NOMO-1 (cell line): ENCODE data around the gene B4GALNT4.
"Not testable (repeated sequence)": the region's sequence is repeated elsewhere in the genome, so short reads cannot be mapped to it uniquely, and the experiment has no call there.

Experiments used
- DNase-seq, 2 experiments: peaks; one replicate each; lab custom pipeline; 2025; ENCODE audit not compliant: unreplicated experiment in 2 of 2; lab: John Stamatoyannopoulos, UW

The B4GALNT4 gene

DNA sequence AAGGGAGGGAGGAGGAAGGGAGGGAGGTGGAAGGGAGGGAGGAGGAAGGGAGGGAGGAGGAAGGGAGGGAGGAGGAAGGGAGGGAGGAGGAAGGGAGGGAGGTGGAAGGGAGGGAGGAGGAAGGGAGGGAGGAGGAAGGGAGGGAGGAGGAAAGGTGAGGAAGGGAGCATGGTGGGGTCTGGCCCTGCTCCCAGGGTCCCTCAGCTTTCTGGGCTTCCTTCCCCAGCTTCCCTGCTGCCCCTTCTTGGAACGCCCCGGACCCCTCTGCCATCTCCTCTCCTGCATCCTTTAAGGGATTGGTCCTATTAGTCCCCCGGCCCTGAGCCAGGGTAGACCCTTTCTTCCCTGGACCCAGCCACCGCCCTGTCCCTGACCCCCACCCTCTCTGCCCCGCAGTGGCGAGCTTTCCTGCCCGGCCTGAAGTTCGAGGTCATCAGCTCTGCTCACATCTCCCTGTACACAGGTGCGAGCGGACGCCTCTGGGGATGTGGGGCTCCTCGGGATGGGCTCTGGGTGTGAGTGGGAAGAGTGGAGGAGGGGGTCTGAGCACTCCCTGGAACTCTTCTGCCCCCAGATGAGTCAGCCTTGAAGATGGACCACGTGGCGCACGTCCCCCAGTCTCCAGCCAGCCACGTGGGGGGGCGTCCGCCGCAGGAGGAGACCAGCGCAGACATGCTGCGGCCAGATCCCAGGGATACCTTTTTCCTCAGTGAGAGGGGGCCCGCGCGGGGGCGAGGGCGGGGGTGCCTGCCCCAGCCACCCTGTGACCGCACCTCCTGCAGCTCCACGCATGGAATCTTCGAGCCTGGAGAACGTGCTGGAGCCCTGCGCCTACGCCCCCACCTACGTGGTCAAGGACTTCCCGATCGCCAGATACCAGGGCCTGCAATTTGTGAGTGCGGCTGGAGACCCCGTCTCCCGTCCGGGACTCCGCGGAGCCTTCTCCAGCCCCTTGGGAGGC lies 6.0 kb downstream of the B4GALNT4 start:
- DNase-seq = no peak

GRCh38 chr11:376531-377173 lies 7.4 kb downstream of the B4GALNT4 start:
- no peak for DNase-seq

DNA sequence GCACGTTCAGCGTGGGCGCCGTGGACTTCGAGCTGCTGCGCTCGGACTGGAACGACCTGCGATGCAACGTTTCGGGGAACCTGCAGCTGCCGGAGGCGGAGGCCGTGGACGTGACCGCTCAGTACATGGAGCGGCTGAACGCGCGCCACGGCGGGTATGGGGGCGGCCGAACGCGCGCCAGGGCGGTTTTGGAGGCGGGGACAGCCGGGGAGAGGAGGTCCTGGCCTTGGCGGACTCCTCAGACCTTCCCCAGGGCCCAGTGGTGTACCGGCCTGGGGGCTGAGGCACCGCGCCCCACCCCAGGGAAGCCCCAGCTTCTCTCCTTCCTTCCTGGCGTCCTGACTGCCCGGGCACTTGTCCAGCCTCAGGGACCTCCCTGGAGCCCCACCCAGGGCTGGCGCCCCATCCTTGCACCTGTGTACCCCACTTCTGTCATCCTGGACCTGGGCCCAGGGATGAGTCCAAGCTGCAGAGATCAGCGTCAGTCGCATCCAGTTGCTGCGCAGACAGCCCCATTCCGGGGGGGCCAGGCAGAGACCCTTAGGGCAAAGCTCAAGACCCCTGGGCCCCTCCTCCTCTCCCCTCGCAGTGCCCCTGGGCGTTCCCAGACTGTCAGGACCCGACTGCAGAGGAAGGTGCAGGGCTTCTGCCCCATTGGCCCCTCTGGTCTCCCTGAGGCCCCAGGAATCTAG lies 8.0 kb downstream of the B4GALNT4 start:
- DNase-seq = no peak

GRCh38 chr11:377883-378500 lies 8.7 kb downstream of the B4GALNT4 start:
- no peak for DNase-seq

DNA sequence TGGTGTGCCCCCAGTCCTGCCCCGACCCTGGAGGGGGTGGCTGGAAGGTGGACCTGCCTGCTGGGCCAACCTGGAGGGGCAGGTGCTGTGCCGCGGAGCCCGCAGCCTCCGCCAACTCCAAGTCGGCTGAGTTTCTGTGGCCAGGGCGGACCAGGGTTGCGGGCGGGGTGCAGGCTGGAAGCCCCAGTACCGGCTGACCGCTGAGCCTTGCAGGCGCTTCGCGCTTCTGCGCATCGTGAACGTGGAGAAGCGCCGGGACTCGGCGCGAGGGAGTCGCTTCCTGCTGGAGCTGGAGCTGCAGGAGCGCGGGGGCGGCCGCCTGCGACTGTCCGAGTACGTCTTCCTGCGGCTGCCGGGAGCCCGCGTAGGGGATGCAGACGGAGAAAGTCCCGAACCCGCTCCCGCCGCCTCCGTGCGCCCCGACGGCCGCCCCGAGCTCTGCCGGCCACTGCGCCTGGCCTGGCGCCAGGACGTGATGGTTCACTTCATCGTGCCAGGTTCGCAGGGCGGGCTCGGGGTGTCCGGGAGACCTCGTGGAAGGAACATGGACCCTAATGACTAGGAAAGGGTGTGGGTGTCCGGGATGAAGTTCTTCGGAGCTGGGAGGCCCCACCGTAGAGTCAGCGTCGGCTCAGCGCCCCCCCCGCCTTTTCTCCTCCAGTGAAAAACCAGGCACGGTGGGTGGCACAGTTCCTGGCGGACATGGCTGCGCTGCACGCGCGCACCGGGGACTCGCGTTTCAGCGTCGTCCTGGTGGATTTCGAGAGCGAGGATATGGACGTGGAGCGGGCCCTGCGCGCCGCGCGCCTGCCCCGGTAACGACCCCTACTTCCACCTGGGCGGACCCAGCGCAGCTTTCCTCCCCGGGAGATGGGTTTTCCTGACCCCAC lies 10.2 kb downstream of the B4GALNT4 start:
- no peak for DNase-seq

GRCh38 chr11:380095-380480 lies 10.8 kb downstream of the B4GALNT4 start:
- DNase-seq = no peak

DNA sequence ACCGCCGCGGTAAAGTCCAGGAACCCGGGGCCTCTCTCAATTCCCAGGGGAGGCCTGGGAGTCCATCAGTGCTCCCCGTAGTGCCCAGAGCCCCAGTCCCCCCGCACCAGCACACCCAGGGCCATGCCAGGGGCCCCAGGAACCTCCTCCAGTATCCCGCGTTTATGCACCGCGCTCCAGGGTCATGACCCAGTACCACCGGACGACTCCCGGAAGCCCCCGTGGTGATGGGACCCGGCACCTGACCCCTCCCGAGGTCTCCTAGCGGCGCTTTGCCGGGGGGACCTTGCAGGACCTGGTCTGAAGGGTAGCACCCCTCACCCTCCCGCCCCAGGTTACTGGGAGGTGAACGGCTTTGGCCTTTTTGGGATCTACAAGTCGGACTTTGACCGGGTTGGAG lies 11.2 kb downstream of the B4GALNT4 start:
- DNase-seq = no peak

DNA sequence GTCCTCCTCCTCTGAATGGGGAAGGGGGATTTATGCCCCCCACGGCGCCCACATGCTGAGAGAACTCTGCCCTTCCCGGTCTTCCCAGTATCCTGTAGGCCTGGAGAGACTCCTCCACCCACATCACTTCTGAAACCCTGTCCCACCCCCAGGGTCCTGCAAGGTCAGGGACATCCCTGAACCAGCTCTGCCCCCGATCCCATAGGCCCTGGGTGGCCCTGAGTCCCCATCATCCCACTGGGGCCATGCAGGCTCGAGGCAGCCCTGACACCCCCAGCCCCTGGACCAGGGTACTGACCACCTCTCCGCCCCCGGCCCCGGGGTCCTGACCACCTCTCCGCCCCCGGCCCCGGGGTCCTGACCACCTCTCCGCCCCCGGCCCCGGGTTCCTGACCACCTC lies 11.7 kb downstream of the B4GALNT4 start:
- DNase-seq = no peak

DNA sequence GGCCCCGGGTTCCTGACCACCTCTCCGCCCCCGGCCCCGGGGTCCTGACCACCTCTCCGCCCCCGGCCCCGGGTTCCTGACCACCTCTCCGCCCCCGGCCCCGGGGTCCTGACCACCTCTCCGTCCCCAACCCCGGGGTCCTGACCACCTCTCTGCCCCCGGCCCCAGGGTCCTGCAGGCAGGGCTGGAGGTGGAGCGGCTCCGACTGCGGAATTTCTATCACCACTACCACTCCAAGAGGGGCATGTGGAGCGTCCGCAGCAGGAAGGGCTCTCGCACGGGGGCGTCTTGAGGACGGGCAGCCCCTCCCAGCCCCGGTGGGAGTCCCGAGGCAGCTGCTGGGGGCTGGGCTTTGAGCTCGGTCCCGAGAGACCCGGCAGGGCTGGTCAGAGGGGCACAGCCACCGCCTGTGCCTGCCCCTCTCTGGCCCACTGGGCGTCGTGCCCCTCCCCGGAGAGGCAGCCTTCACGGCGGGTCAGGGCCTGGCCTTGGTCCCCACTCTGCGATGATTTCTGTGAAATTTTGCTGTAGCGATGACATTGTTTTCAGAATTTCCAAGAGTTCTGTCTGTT lies 12.3 kb downstream of the B4GALNT4 start:
- DNase-seq = no peak

DNA sequence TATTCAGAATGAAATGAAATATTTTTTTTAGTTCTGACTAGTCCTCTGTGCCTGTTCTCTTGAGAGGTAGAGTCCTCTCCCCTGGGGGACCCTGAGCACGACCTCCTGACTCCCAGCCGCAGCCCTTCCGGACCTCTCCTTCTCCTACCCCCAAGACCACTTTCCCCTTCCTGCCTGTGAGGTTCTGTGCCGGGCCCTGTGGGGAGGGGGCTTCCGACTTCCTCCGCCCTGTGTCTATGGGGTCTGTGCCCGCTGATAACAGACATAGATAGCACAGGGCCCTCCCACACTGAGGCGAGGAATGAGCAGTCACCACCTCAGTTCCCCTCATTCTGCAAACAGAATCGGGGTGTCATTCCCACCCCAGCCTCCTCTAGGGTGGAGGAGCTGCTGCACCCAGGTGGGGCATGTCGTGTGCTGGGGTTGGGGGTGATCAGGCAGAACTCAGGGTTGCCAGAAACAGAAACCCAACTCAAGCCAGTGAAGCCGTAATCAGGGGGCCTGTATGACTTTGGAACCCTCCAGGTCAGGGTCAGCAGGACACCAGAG lies 12.9 kb downstream of the B4GALNT4 start:
- no peak for DNase-seq

DNA sequence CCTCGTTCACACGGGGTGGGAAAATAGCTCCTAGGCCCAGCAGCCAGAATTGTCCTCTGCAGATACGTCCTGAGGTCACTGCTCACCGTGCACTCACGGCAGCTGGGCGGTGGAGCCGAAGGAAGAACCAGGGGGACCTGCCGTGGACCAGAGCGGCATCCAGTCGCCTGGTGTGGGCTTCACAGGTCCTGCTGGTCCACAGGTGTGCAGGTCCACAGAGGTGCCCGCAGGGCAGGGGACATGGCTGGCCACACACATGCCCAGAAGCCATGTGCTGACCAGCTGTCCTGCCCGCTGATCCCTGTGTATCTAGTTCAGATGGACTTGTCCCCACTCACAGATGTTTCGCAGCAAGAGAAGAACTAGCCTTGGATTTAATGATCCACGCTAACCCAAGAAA lies 14.1 kb downstream of the B4GALNT4 start:
- DNase-seq = no peak

DNA sequence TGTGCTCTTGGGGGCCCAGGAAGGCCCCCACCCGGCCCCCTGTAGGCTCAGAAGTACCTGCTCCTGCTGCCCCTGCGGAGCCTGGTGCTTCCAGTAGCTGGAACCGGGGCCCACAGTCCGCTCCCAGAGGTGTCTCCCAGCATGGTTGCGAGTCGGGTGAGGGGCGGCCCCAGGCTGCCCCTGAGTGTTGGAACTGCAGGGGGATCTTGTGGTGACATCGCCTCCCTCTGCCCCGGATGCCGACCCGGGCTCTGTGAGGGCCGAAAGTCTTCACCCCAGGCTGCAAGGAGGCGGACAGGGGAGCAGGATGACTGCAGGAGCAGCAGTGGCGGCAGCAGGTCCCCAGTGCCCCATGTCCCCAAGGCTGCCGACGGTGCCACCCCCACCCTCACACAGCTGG lies 15.2 kb downstream of the B4GALNT4 start:
- DNase-seq = no peak

GRCh38 chr11:385594-386351 lies 16.5 kb downstream of the B4GALNT4 start:
- no peak for DNase-seq

GRCh38 chr11:386483-386882 lies 17.2 kb downstream of the B4GALNT4 start:
- no peak for DNase-seq

DNA sequence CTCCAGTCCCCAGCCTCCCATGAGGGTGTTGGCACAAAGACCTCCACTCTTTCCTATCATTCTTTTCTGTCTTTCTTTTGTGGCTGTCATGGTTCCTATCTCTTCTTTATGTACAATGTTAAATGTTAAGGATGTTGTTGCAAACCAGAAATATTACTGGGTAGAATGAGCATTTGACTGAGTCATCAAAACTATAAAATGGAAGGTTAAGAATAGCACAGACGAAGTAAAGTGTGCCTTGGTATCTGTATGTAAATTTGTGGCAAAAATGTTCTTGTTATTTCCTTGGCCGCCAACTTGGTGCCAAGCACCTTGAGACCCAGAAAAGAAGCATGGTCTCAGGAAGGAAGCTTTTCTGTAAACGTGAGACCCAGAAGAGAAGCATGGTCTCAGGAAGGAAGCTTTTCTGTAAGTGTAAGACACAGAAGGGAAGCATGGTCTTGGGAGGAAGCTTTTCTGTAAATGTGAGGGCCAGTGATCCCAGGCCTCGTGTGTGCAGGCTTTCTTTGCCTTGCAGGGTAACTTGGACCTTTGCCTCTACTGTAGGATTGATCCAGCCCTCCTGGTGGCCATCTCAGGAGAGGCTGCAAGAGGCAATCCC lies 18.0 kb downstream of the B4GALNT4 start:
- DNase-seq = no peak

DNA sequence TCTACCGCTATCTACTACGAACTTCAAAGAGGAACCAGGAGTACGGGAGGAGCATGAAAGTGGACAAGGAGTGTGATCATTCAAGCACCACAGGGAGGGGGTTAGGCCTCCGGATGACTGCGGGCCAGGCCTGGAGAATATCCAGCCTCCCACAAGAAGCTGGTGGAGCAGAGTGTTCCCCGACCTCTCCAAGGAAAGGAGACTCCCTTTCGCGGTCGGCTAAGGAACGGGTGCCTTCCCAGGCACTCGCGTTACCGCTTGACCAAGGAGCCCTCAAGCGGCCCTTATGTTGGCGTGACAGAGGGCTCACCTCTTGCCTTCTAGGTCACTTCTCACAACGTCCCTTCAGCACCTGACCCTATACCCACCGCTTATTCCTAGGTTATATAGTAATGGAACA lies 20.1 kb downstream of the B4GALNT4 start:
- DNase-seq = not testable (repeated sequence)

GRCh38 chr11:390175-390574 lies 20.9 kb downstream of the B4GALNT4 start:
- no peak for DNase-seq
